ENCODE data around the gene FASTKD2.

The FASTKD2 gene

GRCh38 chr2:206765242-206766056 lies at the start of gene FASTKD2, which contains the start of gene MDH1B:
Gene FASTKD2 (plus strand): TSS chr2:206765606. CDS start chr2:206766694, 1,088 bp downstream.
Gene MDH1B (minus strand): TSS chr2:206765328. CDS start chr2:206765271, 57 bp downstream.
- peak; percentile 56 to 63 for DNase-seq (ENCODE audit: extremely low read depth in 1 of 2, low read depth in 1 of 2)

- DNase-seq (ENCODE audit: extremely low read depth in 1 of 2, low read depth in 1 of 2): no peak
Measured at GRCh38 chr2:206716623-206717022, 48.8 kb upstream of the FASTKD2 start.

- no peak for DNase-seq (ENCODE audit: extremely low read depth in 1 of 2, low read depth in 1 of 2)
Measured at GRCh38 chr2:206718296-206718695, 47.1 kb upstream of the FASTKD2 start, which contains the start of gene DYTN. Gene DYTN (minus strand): TSS chr2:206718396. CDS start chr2:206718279, 117 bp downstream.

GRCh38 chr2:206721256-206721920 lies 44.0 kb upstream of the FASTKD2 start:
- no peak for DNase-seq (ENCODE audit: extremely low read depth in 1 of 2, low read depth in 1 of 2)

GRCh38 chr2:206723288-206723687 lies 42.1 kb upstream of the FASTKD2 start:
- no peak for DNase-seq (ENCODE audit: extremely low read depth in 1 of 2, low read depth in 1 of 2)

- DNase-seq (ENCODE audit: extremely low read depth in 1 of 2, low read depth in 1 of 2): no peak
Measured at GRCh38 chr2:206727287-206727686, 38.1 kb upstream of the FASTKD2 start.

GRCh38 chr2:206728277-206729199 lies 36.9 kb upstream of the FASTKD2 start:
- no peak for DNase-seq (ENCODE audit: extremely low read depth in 1 of 2, low read depth in 1 of 2)

GRCh38 chr2:206733341-206733740 lies 32.1 kb upstream of the FASTKD2 start:
- DNase-seq (ENCODE audit: extremely low read depth in 1 of 2, low read depth in 1 of 2): no peak

- no peak for DNase-seq (ENCODE audit: extremely low read depth in 1 of 2, low read depth in 1 of 2)
Measured at GRCh38 chr2:206736935-206737334, 28.5 kb upstream of the FASTKD2 start.

GRCh38 chr2:206739271-206739670 lies 26.1 kb upstream of the FASTKD2 start:
- no peak for DNase-seq (ENCODE audit: extremely low read depth in 1 of 2, low read depth in 1 of 2)

- DNase-seq (ENCODE audit: extremely low read depth in 1 of 2, low read depth in 1 of 2): no peak
Measured at GRCh38 chr2:206740800-206741199, 24.6 kb upstream of the FASTKD2 start.

- DNase-seq (ENCODE audit: extremely low read depth in 1 of 2, low read depth in 1 of 2): no peak
Measured at GRCh38 chr2:206756816-206757215, 8.6 kb upstream of the FASTKD2 start.

- DNase-seq (ENCODE audit: extremely low read depth in 1 of 2, low read depth in 1 of 2): no peak
Measured at GRCh38 chr2:206764673-206765241, 649 bp upstream of the FASTKD2 start.

GRCh38 chr2:206766057-206766930 lies 888 bp downstream of the FASTKD2 start:
- no peak for DNase-seq (ENCODE audit: extremely low read depth in 1 of 2, low read depth in 1 of 2)

GRCh38 chr2:206774871-206775270 lies 9.5 kb downstream of the FASTKD2 start:
- DNase-seq (ENCODE audit: extremely low read depth in 1 of 2, low read depth in 1 of 2): no peak

- DNase-seq (ENCODE audit: extremely low read depth in 1 of 2, low read depth in 1 of 2): no peak
Measured at GRCh38 chr2:206776432-206776831, 11.0 kb downstream of the FASTKD2 start.

GRCh38 chr2:206780671-206781070 lies 15.3 kb downstream of the FASTKD2 start:
- DNase-seq (ENCODE audit: extremely low read depth in 1 of 2, low read depth in 1 of 2): no peak

GRCh38 chr2:206783718-206784117 lies 18.3 kb downstream of the FASTKD2 start:
- DNase-seq (ENCODE audit: extremely low read depth in 1 of 2, low read depth in 1 of 2): no peak

- no peak for DNase-seq (ENCODE audit: extremely low read depth in 1 of 2, low read depth in 1 of 2)
Measured at GRCh38 chr2:206784559-206785353, 19.4 kb downstream of the FASTKD2 start.

All from activated CD8-positive, alpha-beta memory T cell treated with anti-CD3 and anti-CD28 coated beads for 1 hour (primary cell).